Putamen (tissue), 1 donor: ENCODE measurements around the gene NXNL1.

Experiments used
- DNase-seq: peaks from one replicate; pipeline ENCODE4 v3.0.0-alpha.2; 2016; ENCODE audit warnings: low spot score

Gene NXNL1

DNA sequence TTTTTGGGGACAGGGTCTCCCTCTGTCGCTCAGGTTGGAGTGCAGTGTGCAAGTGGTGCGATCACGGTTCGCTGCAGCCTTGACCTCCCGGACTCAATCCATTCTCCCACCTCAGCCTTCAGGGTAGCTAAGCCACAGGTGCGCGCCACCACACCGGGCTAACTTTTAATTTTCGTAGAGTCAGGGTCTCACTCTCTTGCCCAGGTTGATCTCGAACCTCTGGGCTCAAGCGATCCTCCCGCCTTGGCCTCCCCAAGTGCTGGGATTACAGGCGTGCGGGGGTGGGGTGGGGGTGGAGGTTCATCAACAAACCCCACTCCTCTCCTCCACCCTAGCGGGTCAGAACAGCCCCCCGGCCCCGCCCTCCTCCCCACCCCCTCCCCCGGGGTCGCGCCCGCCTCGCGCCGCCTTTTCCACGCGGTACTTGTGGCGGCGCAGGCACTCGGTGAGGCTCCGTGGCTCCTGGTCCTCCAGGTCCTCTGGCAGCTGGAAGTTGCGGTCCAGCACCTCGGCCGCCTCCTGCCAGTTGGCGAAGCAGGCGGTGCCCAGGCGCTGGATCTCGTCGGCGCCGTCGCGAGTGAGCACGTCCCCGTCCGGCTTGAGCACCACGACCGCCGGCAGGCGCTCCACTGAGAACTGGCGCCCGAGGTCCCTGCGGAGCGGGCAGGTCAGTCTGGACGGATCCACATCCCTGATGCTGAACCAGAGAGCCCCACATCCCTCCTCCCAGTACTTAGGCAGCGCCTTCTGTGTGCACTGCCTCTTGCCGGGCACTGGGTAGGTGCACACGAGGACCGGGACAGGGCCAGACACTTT, 5.2 kb downstream of the NXNL1 start:
- DNase-seq = no peak

DNA sequence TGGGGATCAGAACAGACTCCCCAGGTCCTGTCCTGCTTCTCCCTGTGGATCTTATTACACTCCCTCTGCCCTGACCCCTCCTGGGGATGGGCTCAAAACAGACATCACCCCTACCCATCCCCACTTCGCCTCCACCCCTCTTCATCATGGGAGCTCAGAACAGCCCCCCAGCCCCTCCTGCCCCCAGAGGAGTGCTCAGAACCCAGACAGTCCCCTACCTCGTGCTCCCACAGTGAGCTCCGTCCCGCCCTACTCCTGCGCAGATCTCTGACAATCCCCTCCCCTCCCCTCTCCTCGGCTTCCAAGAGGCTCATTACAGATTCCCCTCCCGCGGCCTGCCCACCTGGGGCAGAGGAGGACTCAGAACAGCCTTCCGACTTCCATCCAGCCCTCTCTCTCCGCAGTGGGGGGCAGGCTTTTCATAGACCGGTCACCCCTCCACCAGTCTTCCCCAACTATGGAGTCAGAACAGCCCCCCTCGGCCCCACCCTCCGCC, 6.1 kb downstream of the NXNL1 start:
- no peak for DNase-seq

DNA sequence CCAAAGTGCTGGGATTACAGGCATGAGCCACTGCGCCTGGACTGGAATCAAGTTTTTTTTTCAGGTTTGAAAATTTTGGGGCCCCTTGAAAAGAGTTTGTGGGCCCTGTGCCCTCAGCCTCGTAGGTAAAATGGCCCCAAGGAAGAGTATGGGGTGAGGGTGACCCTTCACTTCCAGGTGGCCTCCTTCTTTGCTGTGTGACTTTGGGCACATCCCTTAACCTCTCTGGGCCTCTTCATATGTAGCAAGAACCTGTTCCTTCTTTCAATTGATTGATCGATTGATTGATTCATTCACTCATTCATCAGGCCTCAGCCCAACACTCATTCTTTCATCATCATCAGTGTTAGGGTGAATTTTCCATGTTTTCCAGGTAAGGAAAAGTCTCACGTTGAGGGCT, 8.9 kb downstream of the NXNL1 start:
- DNase-seq = no peak

DNA sequence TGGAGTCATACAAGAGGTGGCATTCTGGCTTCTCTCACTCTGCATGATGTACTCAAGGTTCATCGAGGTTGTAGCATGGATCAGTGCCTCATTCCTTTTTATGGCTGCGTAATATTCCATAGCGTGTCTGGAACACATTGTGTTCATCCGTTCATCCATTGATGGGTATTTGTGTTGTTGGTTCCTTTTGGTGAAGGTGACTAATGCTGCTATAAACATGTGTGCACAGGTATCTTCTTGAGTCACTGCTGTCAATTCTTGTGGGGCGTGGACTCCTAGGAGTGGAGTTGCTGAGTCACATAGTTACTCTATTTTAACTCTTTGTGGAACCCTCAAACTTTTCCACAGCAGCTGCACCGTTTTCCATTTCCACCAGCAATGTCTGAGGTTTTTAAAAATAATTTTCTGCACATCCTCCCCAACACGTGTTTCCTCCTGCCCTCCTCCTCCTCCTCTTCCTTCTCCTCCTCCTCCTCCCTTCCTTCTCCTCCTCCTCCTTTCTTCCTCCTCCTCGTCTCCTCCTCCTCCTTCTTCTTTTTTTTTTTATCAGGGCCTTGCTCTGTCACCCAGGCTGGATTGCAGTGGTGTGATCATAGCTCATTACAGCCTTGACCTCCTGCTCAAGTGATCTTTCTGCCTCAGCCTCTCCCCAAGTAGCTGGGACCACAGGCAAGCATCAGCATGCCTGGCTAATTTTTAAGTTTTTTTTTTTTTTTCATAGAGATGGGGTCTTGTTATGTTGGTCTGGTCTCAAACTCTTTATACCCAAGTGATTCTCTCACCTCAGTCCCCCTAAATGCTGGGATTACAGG, 10.3 kb downstream of the NXNL1 start:
- no peak for DNase-seq

DNA sequence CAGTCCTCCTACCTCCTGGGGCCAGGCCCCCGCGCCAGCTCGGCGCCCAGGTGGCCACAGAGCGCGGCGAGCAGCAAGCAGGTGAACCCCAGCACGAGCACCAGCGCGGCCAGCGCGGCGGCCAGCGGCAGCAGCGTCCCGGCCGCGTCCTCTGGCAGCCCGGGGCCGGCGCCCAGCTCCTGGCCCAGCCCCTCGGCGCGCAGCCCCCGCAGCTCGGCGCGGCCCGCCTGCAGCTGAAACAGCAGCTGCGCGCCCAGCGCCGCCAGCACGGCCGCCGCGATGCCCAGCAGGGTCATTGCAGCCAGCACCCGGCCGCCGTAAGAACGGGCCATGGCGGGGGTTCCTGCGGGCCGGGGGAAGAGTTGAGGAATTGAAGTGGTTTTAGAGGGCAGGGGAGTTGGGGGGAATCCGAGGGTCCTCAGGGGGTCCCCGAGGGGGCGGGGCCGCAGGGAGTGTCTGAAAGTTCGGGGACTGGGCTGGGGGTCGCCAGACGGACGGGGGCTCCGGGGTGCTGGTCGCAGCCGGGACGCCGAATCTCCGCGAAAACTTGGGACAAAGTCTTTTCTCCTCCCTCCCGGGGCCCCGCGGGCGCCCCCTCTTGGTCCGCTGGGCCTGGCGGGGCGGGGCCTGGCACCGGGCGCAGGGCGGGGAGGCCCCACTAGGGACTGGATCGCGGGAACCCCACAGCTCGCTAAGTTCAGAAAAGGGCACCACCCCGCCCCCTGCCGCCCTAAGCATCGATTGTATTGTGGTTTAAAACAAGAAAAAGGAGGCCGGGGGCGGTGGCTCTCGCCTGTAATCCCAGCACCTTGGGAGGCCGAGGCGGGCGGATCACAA, 12.4 kb downstream of the NXNL1 start, which contains the start of gene TMEM221:
Gene TMEM221 (minus strand): TSS at position 538 of the 837 bp plus-strand sequence. CDS start 206 bp downstream, at position 332.
- DNase-seq = no peak

DNA sequence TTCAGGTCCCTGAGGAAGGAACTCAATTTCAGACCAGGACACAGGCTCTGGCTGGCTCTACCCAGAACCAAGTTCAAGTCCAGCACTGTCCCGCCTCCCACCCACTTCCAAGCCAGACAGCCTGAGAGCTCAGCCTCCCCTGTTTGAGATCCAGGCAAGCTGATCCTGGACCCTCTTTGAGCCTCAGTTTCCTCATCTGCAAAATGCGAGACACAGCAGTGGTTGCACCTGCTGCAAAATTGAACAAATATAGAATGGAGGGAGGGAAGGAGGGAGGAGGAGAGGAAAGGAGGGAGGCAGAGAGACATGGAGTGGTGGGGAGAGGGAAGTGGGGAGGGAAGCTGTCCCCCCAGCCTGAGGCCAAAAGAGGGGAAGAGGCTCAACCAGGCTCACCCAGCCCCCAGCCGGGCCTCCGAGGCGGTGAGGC, 13.0 kb downstream of the NXNL1 start:
- no peak for DNase-seq

DNA sequence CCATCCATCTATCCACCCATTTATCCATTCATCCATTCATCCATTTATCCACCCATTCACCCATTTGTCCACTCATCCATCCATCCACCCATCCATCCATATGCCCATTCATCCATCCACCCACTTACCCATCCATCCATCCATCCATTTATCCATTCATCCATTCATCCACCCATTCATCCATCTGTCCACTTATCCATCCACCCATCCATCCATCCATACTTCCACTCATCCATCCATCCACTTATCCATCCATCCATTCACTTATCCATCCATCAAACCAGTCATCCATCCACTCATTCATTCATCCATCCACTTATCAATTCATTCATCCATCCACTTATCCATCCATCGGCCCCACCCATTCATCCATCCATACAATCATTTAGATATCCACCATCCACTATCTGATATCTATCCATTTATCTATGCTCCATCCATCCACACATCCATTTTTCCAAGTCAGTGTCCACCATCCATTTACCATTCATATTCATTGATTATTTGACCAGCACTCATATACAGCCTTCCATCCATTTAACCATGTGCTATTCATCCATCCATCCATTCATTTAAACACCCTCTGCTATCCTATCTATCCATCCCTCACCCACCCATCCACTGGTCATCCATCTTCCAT, 15.1 kb downstream of the NXNL1 start:
- no peak for DNase-seq

DNA sequence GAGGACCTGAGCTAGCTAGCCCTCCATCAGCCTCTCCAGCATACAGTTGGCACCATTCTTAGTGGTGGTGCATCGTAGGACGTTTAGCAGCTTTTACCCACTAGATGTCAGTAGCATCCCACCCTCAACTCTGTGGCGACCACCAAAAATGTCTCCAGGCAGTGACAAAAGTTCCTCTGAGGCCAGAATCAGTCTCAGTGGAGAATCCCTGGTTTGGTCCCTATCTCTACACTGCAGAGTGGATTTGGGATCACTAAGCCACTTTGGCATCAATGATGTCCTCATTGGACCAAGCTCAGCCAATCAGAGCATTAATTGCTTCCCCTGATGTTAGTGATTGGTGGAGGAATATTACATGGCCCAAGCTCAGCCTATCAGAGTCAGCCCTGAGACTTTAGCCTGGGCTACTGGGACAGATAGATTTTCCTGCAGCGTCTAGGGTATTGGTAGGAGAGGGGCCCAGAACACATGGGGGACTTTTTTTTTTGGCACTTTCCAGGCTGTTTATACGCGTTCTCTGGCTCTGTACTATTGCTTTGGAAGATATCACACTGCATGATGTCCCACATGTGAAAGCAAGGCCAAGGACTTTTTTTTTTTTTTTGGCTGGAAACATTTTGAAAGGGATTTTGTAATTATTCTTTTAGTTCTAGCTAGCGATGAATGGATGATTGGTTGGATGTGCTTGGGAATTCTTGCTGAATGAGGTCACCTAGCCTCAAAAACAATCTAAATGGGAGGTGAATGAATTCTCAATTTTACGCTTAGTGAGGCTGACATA, 19.3 kb downstream of the NXNL1 start:
- no peak for DNase-seq

DNA sequence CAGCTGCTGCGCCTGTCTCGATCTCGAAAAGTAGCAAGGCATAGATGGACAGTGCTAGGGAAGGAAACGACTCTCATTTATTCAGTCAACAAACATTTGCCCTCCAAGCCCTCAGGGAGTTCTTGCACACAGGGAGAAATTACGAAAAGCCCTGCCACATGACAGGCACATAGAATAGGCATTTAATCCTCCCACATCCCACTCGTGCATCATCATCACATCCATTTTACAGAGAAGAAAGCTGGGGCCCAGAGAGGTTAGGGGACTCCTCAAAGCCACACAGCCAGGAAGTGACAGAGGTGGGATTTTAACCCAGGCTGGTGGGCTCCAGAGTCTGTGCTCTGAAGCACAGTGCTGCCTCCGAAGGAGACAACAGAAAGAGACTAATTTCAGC, 23.9 kb downstream of the NXNL1 start:
- DNase-seq = no peak

DNA sequence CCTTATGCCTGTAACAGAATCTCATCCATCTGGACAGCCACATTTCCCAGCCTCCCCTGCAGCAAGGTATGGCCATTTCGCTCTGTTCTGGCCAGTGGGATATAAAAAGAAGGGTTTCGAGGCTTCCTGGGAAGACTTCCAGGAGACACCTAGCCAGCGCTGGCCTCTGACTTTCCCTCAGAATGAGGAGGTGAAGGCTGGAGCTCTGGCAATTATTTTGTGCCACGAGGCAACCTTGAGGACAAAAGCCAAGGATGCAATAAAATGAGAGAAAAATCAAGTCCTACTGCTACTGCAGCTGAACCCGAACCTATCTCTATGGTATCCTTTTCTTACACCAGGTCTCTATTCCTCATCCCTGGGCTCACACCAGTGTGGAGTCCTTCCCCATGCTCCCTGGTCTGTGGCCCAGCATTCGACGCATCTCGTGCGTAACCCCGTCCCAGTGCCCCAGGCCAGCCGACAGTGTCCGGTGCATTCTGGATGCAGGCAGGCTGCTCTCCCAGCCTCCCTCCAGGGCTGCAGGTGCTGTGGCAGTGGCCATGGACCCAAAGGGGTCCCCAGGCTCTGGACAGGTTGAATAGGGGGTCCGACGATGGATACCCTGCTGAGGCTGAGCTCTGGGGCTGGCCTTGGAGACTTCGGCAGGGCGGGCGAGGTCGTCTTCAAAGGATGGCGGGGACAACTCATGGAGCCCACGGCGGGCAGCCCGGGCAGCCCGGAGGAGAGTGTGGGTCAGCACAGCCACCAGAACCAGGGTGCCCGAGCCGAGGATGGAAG, 24.4 kb downstream of the NXNL1 start:
- DNase-seq = no peak

DNA sequence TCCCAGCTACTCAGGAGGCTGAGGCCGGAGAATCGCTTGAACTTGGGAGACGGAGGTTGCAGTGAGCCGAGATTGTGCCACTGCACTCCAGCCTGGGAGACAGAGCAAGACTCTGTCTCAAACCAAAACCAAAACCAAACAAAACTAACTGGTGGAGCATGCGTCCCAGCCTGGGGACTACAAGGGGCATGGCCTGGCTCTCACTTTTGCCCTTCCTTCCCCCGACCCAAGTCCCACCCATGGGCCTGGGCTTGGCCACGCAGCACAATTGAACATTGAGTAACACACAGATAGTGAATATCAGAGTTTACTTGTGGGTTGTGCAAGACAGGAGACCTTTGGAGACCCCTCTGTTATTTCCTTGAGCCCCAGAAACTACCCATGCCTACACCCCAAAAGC, 25.5 kb downstream of the NXNL1 start:
- DNase-seq = no peak

DNA sequence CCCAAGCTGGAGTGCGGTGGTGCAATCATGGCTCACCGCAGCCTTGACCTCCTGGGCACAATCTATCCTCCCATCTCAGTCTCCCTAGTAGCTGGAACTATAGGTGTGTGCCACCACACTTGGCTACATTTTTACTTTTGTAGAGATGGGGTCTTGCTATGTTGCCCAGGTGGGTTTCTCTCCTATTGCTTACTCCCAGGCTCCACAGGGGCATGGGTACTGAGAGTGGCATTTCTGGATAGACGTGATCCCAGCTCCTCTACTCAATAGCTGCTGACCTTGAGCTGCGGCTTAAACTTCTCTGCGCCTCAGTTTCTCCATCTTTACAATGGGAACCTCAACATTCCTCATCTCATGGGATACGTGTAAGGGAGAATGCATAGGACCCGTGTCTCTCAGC, 29.3 kb downstream of the NXNL1 start:
- DNase-seq = no peak

DNA sequence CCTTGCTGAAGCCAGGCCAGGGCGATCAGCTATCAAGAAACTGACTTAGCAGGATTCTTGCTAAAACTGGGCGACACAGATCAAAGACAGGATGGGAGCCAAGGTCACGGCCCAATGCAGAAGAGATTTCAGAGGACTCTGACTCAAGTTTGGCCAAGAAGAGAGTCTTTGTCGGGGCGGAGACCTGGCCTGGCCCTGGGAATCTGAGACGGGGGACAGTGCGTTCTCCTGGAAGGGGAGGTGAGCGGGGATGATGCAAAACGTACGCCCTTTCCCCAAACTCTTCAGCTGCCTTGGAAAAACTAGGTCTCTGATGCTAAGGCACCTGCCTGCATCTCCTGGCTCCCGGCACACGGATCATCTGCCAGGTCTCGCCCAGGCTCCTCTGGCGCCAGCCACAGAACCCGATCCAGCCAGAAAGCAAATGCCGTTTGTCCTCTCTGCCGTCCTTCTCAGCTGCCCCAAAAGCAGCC, 31.0 kb downstream of the NXNL1 start:
- DNase-seq = no peak

DNA sequence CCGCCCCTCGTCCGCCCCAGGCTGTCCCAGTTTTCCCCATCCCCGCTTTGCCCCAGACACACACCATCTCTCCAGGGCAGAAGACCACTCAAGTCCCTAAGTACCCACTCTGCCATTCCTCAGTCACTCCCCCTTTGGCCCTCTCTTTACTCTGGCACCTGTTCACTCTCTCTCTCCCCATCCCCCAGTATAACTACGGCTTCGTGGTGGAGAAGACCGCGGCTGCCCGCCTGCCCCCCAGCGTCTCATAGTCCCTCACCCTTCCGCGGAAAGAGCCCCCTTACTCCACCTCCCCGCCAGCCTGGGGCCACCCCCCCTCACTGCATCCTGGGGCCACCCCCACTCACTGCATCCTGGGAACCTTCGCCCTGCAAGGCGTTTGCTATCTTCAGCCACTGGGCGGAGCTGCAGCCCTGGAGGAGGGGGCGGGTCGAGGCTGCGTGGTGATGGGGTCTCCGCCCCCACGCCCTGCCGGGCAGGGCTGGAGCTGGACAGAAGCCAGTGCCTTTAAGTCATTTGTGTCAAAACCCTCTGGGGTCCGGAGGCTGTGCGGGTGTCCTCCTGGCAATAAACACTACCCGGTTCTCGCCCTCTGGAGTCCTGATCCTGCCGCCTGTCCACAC, 35.9 kb downstream of the NXNL1 start:
- no peak for DNase-seq

DNA sequence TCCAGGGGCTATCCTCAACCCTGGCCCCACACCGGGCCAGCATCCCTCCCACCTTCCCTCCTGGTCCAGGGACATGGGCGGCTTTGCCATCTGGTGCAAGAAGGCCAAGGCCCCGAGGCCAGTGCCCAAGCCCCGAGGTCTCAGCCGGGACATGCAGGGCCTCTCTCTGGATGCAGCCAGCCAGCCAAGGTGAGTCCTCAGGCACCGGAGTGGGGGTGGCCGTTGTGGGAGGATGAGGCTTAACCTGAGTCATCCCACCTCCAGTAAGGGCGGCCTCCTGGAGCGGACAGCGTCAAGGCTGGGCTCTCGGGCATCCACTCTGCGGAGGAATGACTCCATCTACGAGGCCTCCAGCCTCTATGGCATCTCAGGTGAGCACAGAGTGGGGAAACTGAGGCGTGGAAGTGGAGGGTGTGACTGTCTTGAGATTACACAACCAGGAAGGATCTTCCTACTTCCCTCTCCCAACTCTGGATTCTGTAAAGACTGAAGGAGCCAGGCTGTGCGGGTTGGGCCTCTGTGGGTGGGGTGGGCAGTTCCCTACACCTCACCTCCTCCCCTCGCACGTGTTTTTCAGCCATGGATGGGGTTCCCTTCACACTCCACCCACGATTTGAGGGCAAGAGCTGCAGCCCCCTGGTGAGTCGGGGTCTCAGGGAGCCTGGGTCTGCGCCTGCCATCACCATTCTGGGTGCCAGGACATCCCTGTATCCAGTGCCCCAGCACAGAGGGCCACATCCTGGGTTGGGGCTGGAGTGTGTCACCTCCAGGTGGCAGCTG, 37.1 kb downstream of the NXNL1 start:
- no peak for DNase-seq

DNA sequence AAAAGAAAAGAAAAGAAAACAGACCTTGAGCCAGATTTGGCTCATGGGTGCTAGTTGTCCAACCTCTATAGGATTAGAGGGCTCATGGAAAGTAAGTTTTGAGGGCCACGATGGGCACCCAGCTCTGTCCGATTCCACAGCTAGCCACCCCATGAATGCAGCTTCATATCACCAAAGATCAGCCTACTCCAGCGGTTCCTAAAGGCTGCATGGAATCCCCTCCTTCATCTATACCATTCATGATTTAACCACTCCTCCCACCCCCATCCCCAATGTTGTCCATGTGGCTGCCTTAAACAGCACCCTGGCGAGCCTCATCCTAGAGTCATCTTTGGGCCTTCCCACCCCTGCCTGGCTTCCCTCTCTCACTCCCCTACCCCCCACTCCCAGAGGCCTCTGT, 38.8 kb downstream of the NXNL1 start:
- DNase-seq = no peak

DNA sequence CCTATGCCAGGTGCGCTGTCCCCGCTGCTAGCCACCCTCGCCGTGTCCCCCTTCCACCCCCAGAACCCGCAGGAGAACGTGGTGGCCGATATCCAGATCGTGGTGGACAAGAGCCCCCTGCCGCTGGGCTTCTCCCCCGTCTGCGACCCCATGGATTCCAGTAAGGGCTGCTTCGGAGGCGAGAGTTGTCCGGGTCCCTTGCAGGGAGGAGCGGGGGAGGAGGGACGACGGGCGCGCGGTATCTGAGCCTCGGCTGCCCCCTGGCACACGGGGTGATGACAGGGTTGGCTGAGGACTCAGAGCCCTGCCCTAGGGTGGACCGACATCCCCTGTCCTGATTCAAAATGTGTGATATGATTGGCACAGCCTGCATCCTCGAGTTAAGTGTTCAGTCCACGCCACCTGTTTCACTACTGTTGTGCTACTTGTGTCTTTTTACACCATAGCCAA, 40.2 kb downstream of the NXNL1 start:
- DNase-seq = no peak
